ENCODE measurements around the gene GLT1D1. TPM values are rescaled to one million over a fixed set of nuclear protein-coding genes. Genes with fewer than 3 reads are reported as not detected.

The GLT1D1 gene
- total and polyA plus RNA-seq, 2 experiments from 2014 or later, result 1.4 to 4.4 TPM

GRCh38 chr12:128933039-128933438 lies 79.8 kb downstream of the GLT1D1 start:
- no peak for DNase-seq (ENCODE audit: low spot score)
- H3K27me3 Mint-ChIP-seq (ENCODE audit: insufficient read depth, low read depth, poor library complexity), result peaks cover 7% of the 10 kb centered on the region
- Histone ChIP-seq H3K9me2 (ENCODE audit: insufficient read depth) (no peaks in the 10 kb centered on the region), H3K4me2 (no peak overlapping the region), H4K20me1 (replicated peaks; ENCODE audit: insufficient read depth) (no peaks in the 10 kb centered on the region), H3K27ac (ENCODE audit: low read depth) (no peak overlapping the region), H3K36me3 (ENCODE audit: insufficient read depth) (no peaks in the 10 kb centered on the region), H3K4me3 (no peak overlapping the region), H3K4me1 (ENCODE audit: insufficient read depth) (no peaks in the 10 kb centered on the region), H3F3A (replicated peaks; ENCODE audit: low read depth) (no peaks in the 10 kb centered on the region), H3K79me2 (replicated peaks; ENCODE audit: insufficient read depth) (no peaks in the 10 kb centered on the region), H3K27me3 (ENCODE audit: insufficient read depth) (no peaks in the 10 kb centered on the region), H2AFZ (no peak overlapping the region)
- H3K27ac Mint-ChIP-seq, result no peak overlapping the region
- H3K36me3 Mint-ChIP-seq (ENCODE audit: low read depth), result peaks cover 13% of the 10 kb centered on the region
- no peak for TF ChIP-seq NANOG (IDR thresholded peaks at IDR 0.05; ENCODE audit: borderline replicate concordance)
- H3K4me3 Mint-ChIP-seq, result no peak overlapping the region
- ATAC-seq, result no peak
- H3K4me1 Mint-ChIP-seq, result peaks cover 5% of the 10 kb centered on the region
- peaks cover 83% of the 10 kb centered on the region for H3K9me3 Mint-ChIP-seq

GRCh38 chr12:128933926-128934325 lies 80.6 kb downstream of the GLT1D1 start:
- H3K4me2 ChIP-seq, result no peak overlapping the region
- DNase-seq (ENCODE audit: low spot score), result no peak
- H3F3A ChIP-seq (replicated peaks; ENCODE audit: low read depth), result no peaks in the 10 kb centered on the region
- no peak for ATAC-seq
- no peak overlapping the region for H3K4me3 ChIP-seq
- Mint-ChIP-seq H3K36me3 (ENCODE audit: low read depth) (peaks cover 13% of the 10 kb centered on the region), H3K4me3 (no peak overlapping the region), H3K27ac (no peak overlapping the region), H3K9me3 (peaks cover 86% of the 10 kb centered on the region), H3K4me1 (peaks cover 6% of the 10 kb centered on the region), H3K27me3 (ENCODE audit: insufficient read depth, low read depth, poor library complexity) (peaks cover 7% of the 10 kb centered on the region)
- H2AFZ ChIP-seq, result no peak overlapping the region
- no peak overlapping the region for H3K27ac ChIP-seq (ENCODE audit: low read depth)
- H3K36me3 ChIP-seq (ENCODE audit: insufficient read depth), result no peaks in the 10 kb centered on the region
- no peaks in the 10 kb centered on the region for H3K79me2 ChIP-seq (replicated peaks; ENCODE audit: insufficient read depth)
- H3K27me3 ChIP-seq (ENCODE audit: insufficient read depth), result no peaks in the 10 kb centered on the region
- H3K9me2 ChIP-seq (ENCODE audit: insufficient read depth), result no peaks in the 10 kb centered on the region
- H4K20me1 ChIP-seq (replicated peaks; ENCODE audit: insufficient read depth), result no peaks in the 10 kb centered on the region
- no peaks in the 10 kb centered on the region for H3K4me1 ChIP-seq (ENCODE audit: insufficient read depth)
- no peak for TF ChIP-seq EZH2phosphoT487 (IDR thresholded peaks at IDR 0.05; ENCODE audit: unreplicated experiment)
- no peak for TF ChIP-seq ZNF114 (CRISPR knock-in tag; IDR thresholded peaks at IDR 0.05)
- TF ChIP-seq EZH2 (IDR thresholded peaks at IDR 0.05; ENCODE audit: low read depth, unreplicated experiment), result no peak
- TF ChIP-seq REST (IDR thresholded peaks at IDR 0.05; ENCODE audit: unreplicated experiment), result no peak
- TF ChIP-seq ETS1 (IDR thresholded peaks at IDR 0.05), result no peak
- TF ChIP-seq NANOG (IDR thresholded peaks at IDR 0.05; ENCODE audit: borderline replicate concordance), result no peak
- TF ChIP-seq ZNF331 (CRISPR knock-in tag; IDR thresholded peaks at IDR 0.05; ENCODE audit: low read depth), result no peak
- no peak for TF ChIP-seq POLR2AphosphoS5 (IDR thresholded peaks at IDR 0.05; ENCODE audit: low read depth)
- TF ChIP-seq ZNF462 (CRISPR knock-in tag; IDR thresholded peaks at IDR 0.05), result no peak
- TF ChIP-seq CREB1 (CRISPR knock-in tag; IDR thresholded peaks at IDR 0.05; ENCODE audit: low read depth), result no peak
- TF ChIP-seq STAT1 (IDR thresholded peaks at IDR 0.05; ENCODE audit: unreplicated experiment), result no peak
